Measurements from ENCODE around the gene UNC5A. TPM values are rescaled to one million over a fixed set of nuclear protein-coding genes. Genes with fewer than 3 reads are reported as not detected.

UNC5A gene
- not detected for total RNA-seq

- CTCF ChIA-PET, result no interaction called here
Observed at GRCh38 chr5:176810081-176810597, at the start of gene UNC5A. TSS of gene UNC5A (plus strand) at chr5:176810559. CDS start at chr5:176810751, 192 bp downstream.

GRCh38 chr5:176761755-176762154 lies 48.6 kb upstream of the UNC5A start:
- CTCF ChIA-PET, result no interaction called here
- POLR2A ChIA-PET, result no interaction called here

More at GRCh38 chr5:176810081-176810597, at the start of gene UNC5A:
- POLR2A ChIA-PET, result no interaction called here

GRCh38 chr5:176762489-176762888 lies 47.9 kb upstream of the UNC5A start:
- ChIA-PET CTCF (no interaction called here), POLR2A (no interaction called here)

- ChIA-PET CTCF (no interaction called here), POLR2A (no interaction called here)
Observed at GRCh38 chr5:176765687-176766086, 44.7 kb upstream of the UNC5A start.

GRCh38 chr5:176768174-176768970 lies 42.0 kb upstream of the UNC5A start:
- CTCF ChIA-PET, result no interaction called here

GRCh38 chr5:176769911-176770310 lies 40.4 kb upstream of the UNC5A start:
- CTCF ChIA-PET, result no interaction called here
- POLR2A ChIA-PET, result no interaction called here

More at GRCh38 chr5:176768174-176768970, 42.0 kb upstream of the UNC5A start:
- POLR2A ChIA-PET, result no interaction called here

GRCh38 chr5:176770431-176770830 lies 39.9 kb upstream of the UNC5A start:
- ChIA-PET POLR2A (no interaction called here), CTCF (no interaction called here)

GRCh38 chr5:176771102-176771845 lies 39.1 kb upstream of the UNC5A start:
- CTCF ChIA-PET, result interaction anchor here (1.0 kb wide), 1 partner anchor 110 kb away, joined by 3 read pairs; no protein-coding TSS in a partner anchor

GRCh38 chr5:176772271-176773210 lies 37.8 kb upstream of the UNC5A start:
- CTCF ChIA-PET, result no interaction called here

More at GRCh38 chr5:176771102-176771845, 39.1 kb upstream of the UNC5A start:
- POLR2A ChIA-PET, result no interaction called here

GRCh38 chr5:176773408-176774035 lies 36.8 kb upstream of the UNC5A start:
- CTCF ChIA-PET, result no interaction called here
- POLR2A ChIA-PET, result no interaction called here

More at GRCh38 chr5:176772271-176773210, 37.8 kb upstream of the UNC5A start:
- POLR2A ChIA-PET, result no interaction called here

- CTCF ChIA-PET, result no interaction called here
Observed at GRCh38 chr5:176774216-176775171, 35.9 kb upstream of the UNC5A start.

GRCh38 chr5:176775409-176775808 lies 35.0 kb upstream of the UNC5A start:
- ChIA-PET POLR2A (no interaction called here), CTCF (no interaction called here)

More at GRCh38 chr5:176774216-176775171, 35.9 kb upstream of the UNC5A start:
- POLR2A ChIA-PET, result no interaction called here

GRCh38 chr5:176776141-176776865 lies 34.1 kb upstream of the UNC5A start:
- ChIA-PET POLR2A (no interaction called here), CTCF (no interaction called here)

GRCh38 chr5:176776916-176777315 lies 33.4 kb upstream of the UNC5A start:
- ChIA-PET CTCF (no interaction called here), POLR2A (no interaction called here)

GRCh38 chr5:176778921-176779465 lies 31.4 kb upstream of the UNC5A start:
- CTCF ChIA-PET, result no interaction called here

GRCh38 chr5:176779537-176779936 lies 30.8 kb upstream of the UNC5A start:
- CTCF ChIA-PET, result no interaction called here
- POLR2A ChIA-PET, result no interaction called here

More at GRCh38 chr5:176778921-176779465, 31.4 kb upstream of the UNC5A start:
- POLR2A ChIA-PET, result no interaction called here
